Ascending aorta (tissue), 2 donors: ENCODE measurements around the gene FRMD4B. TPM values are rescaled to one million over a fixed set of nuclear protein-coding genes. Genes with fewer than 3 reads are reported as not detected.

Source experiments
- DNase-seq, 2 donors: peaks; one replicate each; pipeline ENCODE4 v3.0.0-alpha.2; 2019; ENCODE audit warnings: low spot score in 2 of 2
- H3K27ac ChIP-seq, 2 donors: fragments of 200-600 bp; sonication (generic); one replicate each; pipeline ENCODE4 v1.5.1; 2016 to 2017; ENCODE audit warnings: mild to moderate bottlenecking in 1 of 2
- H3K27me3 ChIP-seq: fragments of 200-600 bp; sonication (generic); one replicate; pipeline ENCODE4 v1.5.1; 2017
- H3K36me3 ChIP-seq, 2 donors: fragments of 200-600 bp; sonication (generic); one replicate each; pipeline ENCODE4 v1.5.1; 2016
- H3K4me1 ChIP-seq, 2 donors: fragments of 200-600 bp; sonication (generic); one replicate each; pipeline ENCODE4 v1.5.1; 2016 to 2017; ENCODE audit warnings: mild to moderate bottlenecking in 1 of 2
- H3K4me3 ChIP-seq, 2 donors: fragments of 200-600 bp; sonication (generic); one replicate each; pipeline ENCODE4 v1.5.1; 2016 to 2017; ENCODE audit warnings: mild to moderate bottlenecking in 1 of 2
- H3K9me3 ChIP-seq, 2 donors: fragments of 200-600 bp; sonication (generic); one replicate each; pipeline ENCODE4 v1.5.1; 2016
- intact Hi-C: fragments of 100-400 bp; cut with DNase I; formaldehyde crosslinking; loops from one replicate; pipeline ENCODE4 v1.15.1; 2023
- total RNA-seq: library from RNA; depleted of rRNA; stranded (reverse); fragments of >200 nt; gene quantifications from one replicate; pipeline ENCODE4 v1.1.0, GENCODE V29; 2016
- TF ChIP-seq, protein P1 (sequence below), 3 experiments: fragments of 200-600 bp in 2 of 3; fragments of 450-650 bp in 1 of 3; sonication (generic) in 2 of 3; IDR thresholded peaks; one replicate each; pipeline ENCODE4 v1.5.1; 2016 to 2019; ENCODE audit warnings: antibody characterized with exemption in 3 of 3, mild to moderate bottlenecking in 1 of 3, moderate library complexity in 1 of 3

The FRMD4B gene
- total RNA-seq, 1 donor from 2014 or later = 13.5 TPM

DNA sequence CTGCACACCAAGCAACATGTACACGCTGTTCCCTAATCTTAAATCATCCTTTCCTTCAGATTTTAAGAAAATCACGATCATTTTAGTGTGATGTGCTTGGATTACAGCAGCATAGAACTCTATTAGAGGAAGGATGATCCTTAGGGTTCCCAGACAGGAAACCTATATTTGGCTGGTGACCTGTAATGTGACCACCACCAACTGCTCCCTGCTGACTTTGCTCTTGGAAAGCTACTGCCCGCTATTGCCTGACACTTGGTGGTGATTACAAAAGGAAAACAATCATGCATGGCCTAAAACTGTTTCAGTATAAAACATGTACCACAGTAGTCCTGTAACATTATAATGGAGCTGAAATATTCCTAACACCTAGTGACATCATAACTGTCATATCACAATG is 236.3 kb downstream of the FRMD4B start:
- Histone ChIP-seq H3K36me3 (no peaks in the 10 kb centered on the region), H3K4me3 (no peak overlapping the region), H3K27me3 (no peaks in the 10 kb centered on the region), H3K27ac (no peak overlapping the region), H3K9me3 (no peaks in the 10 kb centered on the region), H3K4me1 (no peaks in the 10 kb centered on the region)
- TF ChIP-seq, protein P1, sequence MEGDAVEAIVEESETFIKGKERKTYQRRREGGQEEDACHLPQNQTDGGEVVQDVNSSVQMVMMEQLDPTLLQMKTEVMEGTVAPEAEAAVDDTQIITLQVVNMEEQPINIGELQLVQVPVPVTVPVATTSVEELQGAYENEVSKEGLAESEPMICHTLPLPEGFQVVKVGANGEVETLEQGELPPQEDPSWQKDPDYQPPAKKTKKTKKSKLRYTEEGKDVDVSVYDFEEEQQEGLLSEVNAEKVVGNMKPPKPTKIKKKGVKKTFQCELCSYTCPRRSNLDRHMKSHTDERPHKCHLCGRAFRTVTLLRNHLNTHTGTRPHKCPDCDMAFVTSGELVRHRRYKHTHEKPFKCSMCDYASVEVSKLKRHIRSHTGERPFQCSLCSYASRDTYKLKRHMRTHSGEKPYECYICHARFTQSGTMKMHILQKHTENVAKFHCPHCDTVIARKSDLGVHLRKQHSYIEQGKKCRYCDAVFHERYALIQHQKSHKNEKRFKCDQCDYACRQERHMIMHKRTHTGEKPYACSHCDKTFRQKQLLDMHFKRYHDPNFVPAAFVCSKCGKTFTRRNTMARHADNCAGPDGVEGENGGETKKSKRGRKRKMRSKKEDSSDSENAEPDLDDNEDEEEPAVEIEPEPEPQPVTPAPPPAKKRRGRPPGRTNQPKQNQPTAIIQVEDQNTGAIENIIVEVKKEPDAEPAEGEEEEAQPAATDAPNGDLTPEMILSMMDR (IDR thresholded peaks at IDR 0.05) = no peak
- DNase-seq = no peak
- intact Hi-C loops = no loop called here

DNA sequence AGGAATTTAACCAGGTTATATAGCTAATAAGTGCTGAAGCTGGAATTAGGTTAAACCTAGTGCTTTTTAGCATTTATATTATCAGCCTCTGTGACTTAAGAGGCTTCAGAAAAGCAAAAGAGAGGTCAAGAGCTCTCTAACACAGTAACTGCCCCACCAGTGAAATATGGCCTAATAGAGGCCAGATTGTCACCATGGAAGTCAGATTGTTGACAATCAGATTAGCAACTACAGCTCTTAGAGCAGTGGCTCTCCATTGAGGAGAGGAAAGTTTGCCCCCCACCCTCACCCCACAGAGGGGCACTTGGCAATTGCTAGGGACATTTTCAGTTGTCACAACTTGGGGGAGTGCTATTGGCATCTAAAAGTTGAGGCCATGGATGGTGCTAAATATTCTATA is 240.2 kb downstream of the FRMD4B start:
- TF ChIP-seq, protein P1 (IDR thresholded peaks at IDR 0.05) = no peak
- Histone ChIP-seq H3K4me1 (no peaks in the 10 kb centered on the region), H3K27me3 (no peaks in the 10 kb centered on the region), H3K4me3 (no peak overlapping the region), H3K27ac (no peak overlapping the region), H3K36me3 (no peaks in the 10 kb centered on the region), H3K9me3 (no peaks in the 10 kb centered on the region)
- intact Hi-C loops = no loop called here
- DNase-seq = no peak

DNA sequence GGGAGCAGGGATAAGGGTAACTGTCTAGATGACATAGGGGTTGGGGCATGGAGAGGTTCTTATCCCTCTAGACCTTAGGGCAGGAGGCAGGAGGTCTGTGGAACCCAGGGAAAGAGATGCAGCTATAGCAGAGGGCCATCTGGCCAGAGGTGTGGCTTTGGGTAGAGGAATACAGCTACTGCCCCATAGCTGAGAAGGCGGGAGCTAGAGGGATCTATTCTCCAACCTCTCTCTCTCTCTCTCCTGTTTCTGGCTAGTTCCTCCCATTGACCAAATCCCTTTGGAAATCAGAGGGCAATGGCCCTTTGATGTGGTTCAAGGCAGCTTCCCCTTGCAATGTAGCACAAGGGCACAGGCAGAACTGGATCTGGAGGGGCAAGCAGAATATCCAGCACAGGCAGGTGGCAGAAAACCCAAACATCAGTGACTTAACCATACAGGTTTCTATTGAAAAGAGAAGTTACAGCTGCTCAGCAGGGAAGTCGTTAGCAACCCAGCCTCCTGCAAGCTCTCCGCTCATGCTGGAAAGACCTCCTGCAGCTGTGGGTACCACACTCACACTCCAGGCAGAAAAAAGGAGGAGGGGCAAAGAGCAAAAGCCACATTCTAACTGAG is 241.2 kb downstream of the FRMD4B start:
- DNase-seq = no peak
- Histone ChIP-seq H3K4me1 (no peaks in the 10 kb centered on the region), H3K36me3 (no peaks in the 10 kb centered on the region), H3K4me3 (no peak overlapping the region), H3K9me3 (no peaks in the 10 kb centered on the region), H3K27ac (no peak overlapping the region), H3K27me3 (no peaks in the 10 kb centered on the region)
- TF ChIP-seq, protein P1 (IDR thresholded peaks at IDR 0.05) = no peak
- intact Hi-C loops = no loop called here

DNA sequence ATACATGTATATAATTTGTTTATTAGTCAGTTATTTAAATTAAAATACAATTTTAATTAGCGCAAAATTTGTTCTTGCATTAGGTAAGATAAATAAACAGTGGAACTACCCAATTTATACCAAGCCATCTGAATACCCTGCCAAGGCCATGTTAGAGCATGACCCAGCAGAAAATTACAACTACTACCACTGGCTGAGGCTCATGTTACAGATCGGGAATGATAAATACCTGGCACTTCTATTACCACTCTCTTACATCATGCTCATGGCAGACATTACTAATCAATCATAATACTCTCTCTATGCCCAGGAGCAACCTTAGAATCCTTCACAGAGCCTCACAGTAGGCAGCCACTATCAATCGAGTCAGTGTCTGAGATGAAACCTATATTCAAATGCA is 242.3 kb downstream of the FRMD4B start:
- intact Hi-C loops = no loop called here
- Histone ChIP-seq H3K9me3 (no peaks in the 10 kb centered on the region), H3K27ac (no peak overlapping the region), H3K4me3 (no peak overlapping the region), H3K36me3 (no peaks in the 10 kb centered on the region), H3K27me3 (no peaks in the 10 kb centered on the region), H3K4me1 (no peaks in the 10 kb centered on the region)
- TF ChIP-seq, protein P1 (IDR thresholded peaks at IDR 0.05) = no peak
- no peak for DNase-seq

DNA sequence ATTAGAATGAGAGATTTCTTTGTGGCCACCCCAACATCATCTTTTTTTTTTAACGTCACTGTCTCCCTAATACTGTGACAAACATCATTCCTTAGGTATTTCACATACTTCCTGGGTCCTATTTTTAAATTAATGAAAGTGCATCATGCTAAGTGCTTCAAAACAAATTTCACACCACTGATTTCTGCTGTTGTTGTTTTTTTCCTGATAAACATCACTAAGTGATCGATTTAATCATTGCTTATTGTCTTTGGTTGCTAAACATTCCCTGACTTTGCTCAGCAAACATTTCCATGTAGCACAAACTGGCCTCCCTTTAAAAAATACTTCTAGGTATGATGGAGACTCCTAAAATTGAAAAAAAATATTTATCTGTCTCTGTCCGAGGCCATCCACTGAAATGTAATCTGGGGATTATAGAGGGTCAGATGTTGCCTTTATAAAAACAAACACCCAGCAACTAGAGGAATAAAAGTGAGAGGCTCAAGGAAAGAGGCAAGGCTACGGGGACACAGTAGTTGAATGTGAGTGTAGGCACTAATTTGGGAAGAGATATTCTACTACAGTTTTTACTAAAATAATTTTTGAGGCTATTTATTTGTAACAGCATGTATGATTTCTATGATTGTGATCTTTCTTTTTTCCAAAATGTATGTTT is 243.0 kb downstream of the FRMD4B start:
- DNase-seq = no peak
- no peak overlapping the region for H3K4me3 ChIP-seq
- no peaks in the 10 kb centered on the region for H3K36me3 ChIP-seq
- intact Hi-C loops = no loop called here
- H3K27ac ChIP-seq = no peak overlapping the region
- no peaks in the 10 kb centered on the region for H3K9me3 ChIP-seq
- no peaks in the 10 kb centered on the region for H3K27me3 ChIP-seq
- H3K4me1 ChIP-seq = no peaks in the 10 kb centered on the region
- TF ChIP-seq, protein P1 (IDR thresholded peaks at IDR 0.05) = no peak
